ENCODE results near the gene LILRB5. TPM values are rescaled to one million over a fixed set of nuclear protein-coding genes. Genes with fewer than 3 reads are reported as not detected.

LILRB5 gene
- total RNA-seq = 5.7 TPM
- long read RNA-seq, partial matches to known transcripts = 0 of 6 reads
- long read RNA-seq, other reads (novel, unspliced or antisense) = 6 of 6 reads

DNA sequence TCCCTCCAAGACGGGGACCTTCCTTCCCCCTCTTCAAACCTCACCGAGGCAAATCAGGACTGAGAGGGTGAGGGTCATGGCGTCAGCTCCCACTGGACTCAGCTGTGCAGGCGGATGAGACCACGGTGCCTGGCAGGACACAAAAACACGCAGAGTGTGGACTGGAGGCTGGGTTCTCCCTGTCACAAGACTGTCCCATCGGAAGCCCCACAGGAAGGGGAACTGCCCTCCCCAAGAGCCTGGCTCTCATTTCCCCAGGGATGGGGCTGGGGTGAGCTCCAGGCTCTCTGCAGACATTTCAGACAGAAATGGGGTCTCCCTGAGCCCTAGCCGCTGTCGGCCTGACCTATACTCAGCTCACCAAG, at the start of gene LILRB5:
LILRB5 (minus strand) TSS at position 158 of the 365 bp plus-strand sequence; CDS start at position 78, 80 bp downstream.
- intact Hi-C loops (cut with micrococcal nuclease) = no loop called here
- no peak for DNase-seq
- Histone ChIP-seq H3K27ac (replicated peaks) (peak within 1 kb of the TSS; percentile 27), H3K36me3 (no peaks in the 10 kb centered on the region), H3K27me3 (ENCODE audit: low read depth) (peaks cover 68% of the 10 kb centered on the region), H3K9me3 (replicated peaks) (no peaks in the 10 kb centered on the region), H3K4me1 (no peaks in the 10 kb centered on the region), H3K4me3 (peak within 1 kb of the TSS; percentile 38)
- TF ChIP-seq, protein P1, sequence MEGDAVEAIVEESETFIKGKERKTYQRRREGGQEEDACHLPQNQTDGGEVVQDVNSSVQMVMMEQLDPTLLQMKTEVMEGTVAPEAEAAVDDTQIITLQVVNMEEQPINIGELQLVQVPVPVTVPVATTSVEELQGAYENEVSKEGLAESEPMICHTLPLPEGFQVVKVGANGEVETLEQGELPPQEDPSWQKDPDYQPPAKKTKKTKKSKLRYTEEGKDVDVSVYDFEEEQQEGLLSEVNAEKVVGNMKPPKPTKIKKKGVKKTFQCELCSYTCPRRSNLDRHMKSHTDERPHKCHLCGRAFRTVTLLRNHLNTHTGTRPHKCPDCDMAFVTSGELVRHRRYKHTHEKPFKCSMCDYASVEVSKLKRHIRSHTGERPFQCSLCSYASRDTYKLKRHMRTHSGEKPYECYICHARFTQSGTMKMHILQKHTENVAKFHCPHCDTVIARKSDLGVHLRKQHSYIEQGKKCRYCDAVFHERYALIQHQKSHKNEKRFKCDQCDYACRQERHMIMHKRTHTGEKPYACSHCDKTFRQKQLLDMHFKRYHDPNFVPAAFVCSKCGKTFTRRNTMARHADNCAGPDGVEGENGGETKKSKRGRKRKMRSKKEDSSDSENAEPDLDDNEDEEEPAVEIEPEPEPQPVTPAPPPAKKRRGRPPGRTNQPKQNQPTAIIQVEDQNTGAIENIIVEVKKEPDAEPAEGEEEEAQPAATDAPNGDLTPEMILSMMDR (IDR thresholded peaks at IDR 0.05; ENCODE audit: borderline replicate concordance) = no peak

DNA sequence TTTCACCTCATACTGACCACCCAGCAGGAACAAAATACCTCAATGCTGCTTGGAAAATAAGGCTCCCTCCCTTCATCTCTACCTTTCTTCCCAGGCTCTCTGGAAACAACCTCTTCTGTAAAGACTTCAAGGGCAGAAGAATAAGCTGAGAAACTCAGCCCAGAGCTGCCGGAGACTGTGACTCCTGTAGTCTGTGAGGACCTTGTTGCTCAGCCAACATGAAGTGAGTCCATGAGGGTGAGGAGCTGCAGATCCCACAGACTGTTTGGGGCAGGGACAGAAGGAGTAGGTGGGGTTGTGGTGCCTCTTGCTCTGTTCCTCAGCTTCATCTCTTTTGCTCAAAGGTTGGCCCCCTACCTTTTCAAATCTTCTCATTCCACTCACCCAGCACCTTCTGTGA, 48.1 kb upstream of the LILRB5 start:
- H3K9me3 ChIP-seq (replicated peaks) = no peaks in the 10 kb centered on the region
- H3K4me1 ChIP-seq = no peaks in the 10 kb centered on the region
- DNase-seq = no peak
- no peaks in the 10 kb centered on the region for H3K36me3 ChIP-seq
- no peak overlapping the region for H3K27ac ChIP-seq (replicated peaks)
- TF ChIP-seq, protein P1 (IDR thresholded peaks at IDR 0.05; ENCODE audit: borderline replicate concordance) = no peak
- peaks cover 39% of the 10 kb centered on the region for H3K27me3 ChIP-seq (ENCODE audit: low read depth)
- no peak overlapping the region for H3K4me3 ChIP-seq
- intact Hi-C loops (cut with micrococcal nuclease) = no loop called here

DNA sequence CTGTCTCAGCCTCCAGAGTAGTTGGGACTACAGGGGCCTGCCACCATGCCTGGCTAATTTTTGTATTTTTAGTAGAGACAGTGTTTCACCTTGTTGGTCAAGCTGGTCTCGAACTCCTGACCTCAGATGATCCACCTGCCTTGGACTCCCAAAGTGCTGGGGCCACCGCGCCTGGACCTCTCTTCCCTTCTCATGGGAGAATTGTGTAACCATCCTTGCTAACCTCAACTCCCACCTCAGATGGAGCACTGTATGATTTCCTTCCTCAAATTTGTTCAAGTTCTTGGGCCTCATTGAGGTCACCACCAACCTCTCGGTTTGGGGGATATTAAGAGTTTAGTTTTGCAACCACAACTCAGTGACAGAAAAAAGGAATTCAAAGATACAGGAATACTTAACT, 45.2 kb upstream of the LILRB5 start:
- intact Hi-C loops (cut with micrococcal nuclease) = no loop called here

DNA sequence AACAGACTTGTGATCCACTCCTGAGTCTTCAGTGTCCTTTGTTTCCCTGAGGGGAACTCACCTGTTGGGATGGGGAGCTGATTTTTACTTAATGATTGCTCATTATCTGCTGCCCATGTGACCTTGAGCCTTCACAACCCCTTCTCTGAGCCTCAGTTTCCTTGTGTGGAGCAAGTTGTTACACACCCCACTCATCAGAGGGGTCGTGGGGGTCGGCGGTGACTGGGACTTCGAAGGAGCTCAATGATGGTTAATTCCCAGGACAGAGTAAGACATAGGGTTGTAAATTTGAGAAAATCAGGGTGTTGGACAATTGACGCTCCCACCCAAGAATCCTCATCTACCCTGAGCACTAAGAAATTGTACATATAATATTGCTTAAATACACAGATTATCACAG, 42.4 kb upstream of the LILRB5 start:
- Histone ChIP-seq H3K27me3 (ENCODE audit: low read depth) (peaks cover 42% of the 10 kb centered on the region), H3K9me3 (replicated peaks) (no peaks in the 10 kb centered on the region), H3K4me1 (no peaks in the 10 kb centered on the region), H3K27ac (replicated peaks) (no peak overlapping the region), H3K36me3 (no peaks in the 10 kb centered on the region), H3K4me3 (no peak overlapping the region)
- intact Hi-C loops (cut with micrococcal nuclease) = no loop called here
- no peak for DNase-seq
- TF ChIP-seq, protein P1 (IDR thresholded peaks at IDR 0.05; ENCODE audit: borderline replicate concordance) = no peak

More for the DNA sequence above, 45.2 kb upstream of the LILRB5 start:
- H3K36me3 ChIP-seq = no peaks in the 10 kb centered on the region
- H3K27me3 ChIP-seq (ENCODE audit: low read depth) = peaks cover 50% of the 10 kb centered on the region
- H3K4me3 ChIP-seq = no peak overlapping the region
- H3K27ac ChIP-seq (replicated peaks) = no peak overlapping the region
- H3K9me3 ChIP-seq (replicated peaks) = no peaks in the 10 kb centered on the region
- TF ChIP-seq, protein P1 (IDR thresholded peaks at IDR 0.05; ENCODE audit: borderline replicate concordance) = no peak
- H3K4me1 ChIP-seq = no peaks in the 10 kb centered on the region
- no peak for DNase-seq

DNA sequence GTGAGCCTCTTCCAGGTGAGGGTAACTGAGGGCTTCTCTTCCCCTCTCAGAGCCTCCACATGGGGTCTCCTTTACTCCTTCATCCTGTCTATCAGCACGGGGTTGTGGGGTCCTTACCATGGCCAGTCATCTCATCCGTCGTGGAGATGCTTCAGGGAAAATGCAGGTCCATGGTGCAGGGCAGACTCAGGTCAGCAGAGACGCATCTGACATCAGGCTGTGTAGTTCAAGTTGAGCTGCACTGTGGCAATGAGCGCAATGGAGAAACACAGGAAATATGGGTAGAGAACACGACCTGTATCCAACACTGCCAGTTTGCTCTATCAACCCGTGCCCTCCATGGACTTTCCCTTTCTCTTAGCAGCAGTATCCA, 42.0 kb upstream of the LILRB5 start:
- Histone ChIP-seq H3K9me3 (replicated peaks) (no peaks in the 10 kb centered on the region), H3K36me3 (no peaks in the 10 kb centered on the region), H3K4me1 (no peaks in the 10 kb centered on the region), H3K4me3 (no peak overlapping the region), H3K27me3 (ENCODE audit: low read depth) (peaks cover 46% of the 10 kb centered on the region), H3K27ac (replicated peaks) (no peak overlapping the region)
- TF ChIP-seq, protein P1 (IDR thresholded peaks at IDR 0.05; ENCODE audit: borderline replicate concordance) = no peak
- no peak for DNase-seq
- intact Hi-C loops (cut with micrococcal nuclease) = no loop called here
